ENCODE results near the gene TSPAN18.

The TSPAN18 gene

GRCh38 chr11:44763121-44763820 lies 36.5 kb downstream of the TSPAN18 start:
- TF ChIP-seq FOXP2 (optimal IDR thresholded peaks at IDR 0.05; ENCODE audit: control extremely low read depth, extremely low read length, insufficient read depth) (no peak), POLR2AphosphoS5 (IDR thresholded peaks at IDR 0.05; ENCODE audit: borderline replicate concordance, low read depth, low read length) (no peak), EZH2 (IDR thresholded peaks at IDR 0.05) (no peak)
- H3K4me3 ChIP-seq = no peak overlapping the region
- H3K9ac ChIP-seq (ENCODE audit: insufficient read length) = no peak overlapping the region
- H3K9me3 ChIP-seq (ENCODE audit: low read depth, low read length) = no peaks in the 10 kb centered on the region
- H3K36me3 ChIP-seq (ENCODE audit: insufficient read depth, low read length) = peaks cover under 1% of the 10 kb centered on the region; the same call in 1 of the 2 replicates
- DNase-seq (ENCODE audit: low read depth, low spot score) = no peak
- no peak overlapping the region for H3K27ac ChIP-seq

- no peak for DNase-seq (ENCODE audit: low read depth, low spot score)
- TF ChIP-seq POLR2AphosphoS5 (IDR thresholded peaks at IDR 0.05; ENCODE audit: borderline replicate concordance, low read depth, low read length) (no peak), FOXP2 (optimal IDR thresholded peaks at IDR 0.05; ENCODE audit: control extremely low read depth, extremely low read length, insufficient read depth) (no peak), EZH2 (IDR thresholded peaks at IDR 0.05) (no peak)
- no peak overlapping the region for H3K27ac ChIP-seq
- H3K4me3 ChIP-seq = no peak overlapping the region
- H3K36me3 ChIP-seq (ENCODE audit: insufficient read depth, low read length) = peaks cover 3% of the 10 kb centered on the region
- H3K9ac ChIP-seq (ENCODE audit: insufficient read length) = no peak overlapping the region
- no peaks in the 10 kb centered on the region for H3K9me3 ChIP-seq (ENCODE audit: low read depth, low read length)
These were observed 37.8 kb downstream of the TSPAN18 start for GRCh38 chr11:44764583-44764982.

- TF ChIP-seq FOXP2 (optimal IDR thresholded peaks at IDR 0.05; ENCODE audit: control extremely low read depth, extremely low read length, insufficient read depth) = no peak
- no peak for TF ChIP-seq EZH2 (IDR thresholded peaks at IDR 0.05)
- no peak for TF ChIP-seq POLR2AphosphoS5 (IDR thresholded peaks at IDR 0.05; ENCODE audit: borderline replicate concordance, low read depth, low read length)
- no peak for DNase-seq (ENCODE audit: low read depth, low spot score)
- no peak overlapping the region for H3K27ac ChIP-seq
- no peak overlapping the region for H3K4me3 ChIP-seq
- H3K9ac ChIP-seq (ENCODE audit: insufficient read length) = no peak overlapping the region
- peaks cover 3% of the 10 kb centered on the region for H3K36me3 ChIP-seq (ENCODE audit: insufficient read depth, low read length)
- no peaks in the 10 kb centered on the region for H3K9me3 ChIP-seq (ENCODE audit: low read depth, low read length)
These were observed 38.3 kb downstream of the TSPAN18 start for GRCh38 chr11:44765026-44765595.

- DNase-seq (ENCODE audit: low read depth, low spot score) = no peak
- H3K27ac ChIP-seq = no peak overlapping the region
- no peak overlapping the region for H3K4me3 ChIP-seq
- peaks cover 3% of the 10 kb centered on the region for H3K36me3 ChIP-seq (ENCODE audit: insufficient read depth, low read length)
- TF ChIP-seq EZH2 (IDR thresholded peaks at IDR 0.05) = no peak
- no peak for TF ChIP-seq FOXP2 (optimal IDR thresholded peaks at IDR 0.05; ENCODE audit: control extremely low read depth, extremely low read length, insufficient read depth)
- TF ChIP-seq POLR2AphosphoS5 (IDR thresholded peaks at IDR 0.05; ENCODE audit: borderline replicate concordance, low read depth, low read length) = no peak
- H3K9me3 ChIP-seq (ENCODE audit: low read depth, low read length) = no peaks in the 10 kb centered on the region
- no peak overlapping the region for H3K9ac ChIP-seq (ENCODE audit: insufficient read length)
These were observed 38.9 kb downstream of the TSPAN18 start for GRCh38 chr11:44765676-44766075.

GRCh38 chr11:44766112-44766971 lies 39.6 kb downstream of the TSPAN18 start:
- H3K36me3 ChIP-seq (ENCODE audit: insufficient read depth, low read length) = peaks cover 3% of the 10 kb centered on the region
- H3K27ac ChIP-seq = peak overlapping the region; percentile 18; the same call in 1 of the 2 replicates
- no peak overlapping the region for H3K4me3 ChIP-seq
- TF ChIP-seq POLR2AphosphoS5 (IDR thresholded peaks at IDR 0.05; ENCODE audit: borderline replicate concordance, low read depth, low read length) (no peak), FOXP2 (optimal IDR thresholded peaks at IDR 0.05; ENCODE audit: control extremely low read depth, extremely low read length, insufficient read depth) (no peak), EZH2 (IDR thresholded peaks at IDR 0.05) (no peak)
- no peaks in the 10 kb centered on the region for H3K9me3 ChIP-seq (ENCODE audit: low read depth, low read length)
- H3K9ac ChIP-seq (ENCODE audit: insufficient read length) = no peak overlapping the region
- no peak for DNase-seq (ENCODE audit: low read depth, low spot score)

DNA sequence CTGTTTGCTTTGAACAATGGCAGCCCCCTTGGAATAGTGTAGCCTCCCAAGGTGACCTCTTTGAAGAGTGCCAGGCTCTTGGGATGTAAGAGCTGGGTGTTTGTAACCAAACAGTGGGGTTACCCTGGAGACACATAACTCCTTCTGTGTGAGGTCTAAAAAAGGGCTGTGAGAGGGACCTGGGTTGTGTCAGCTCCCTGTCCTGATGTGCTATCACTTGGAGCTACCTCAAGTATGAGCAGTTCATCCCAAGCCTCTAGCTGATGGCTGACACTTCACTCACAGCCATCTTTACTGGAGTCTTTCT lies 40.2 kb downstream of the TSPAN18 start:
- no peak for DNase-seq (ENCODE audit: low read depth, low spot score)
- TF ChIP-seq EZH2 (IDR thresholded peaks at IDR 0.05) (no peak), POLR2AphosphoS5 (IDR thresholded peaks at IDR 0.05; ENCODE audit: borderline replicate concordance, low read depth, low read length) (no peak), FOXP2 (optimal IDR thresholded peaks at IDR 0.05; ENCODE audit: control extremely low read depth, extremely low read length, insufficient read depth) (no peak)
- Histone ChIP-seq H3K36me3 (ENCODE audit: insufficient read depth, low read length) (peaks cover 3% of the 10 kb centered on the region), H3K27ac (no peak overlapping the region), H3K4me3 (no peak overlapping the region), H3K9ac (ENCODE audit: insufficient read length) (no peak overlapping the region), H3K9me3 (ENCODE audit: low read depth, low read length) (no peaks in the 10 kb centered on the region)

- no peak overlapping the region for H3K27ac ChIP-seq
- TF ChIP-seq EZH2 (IDR thresholded peaks at IDR 0.05) = no peak
- TF ChIP-seq FOXP2 (optimal IDR thresholded peaks at IDR 0.05; ENCODE audit: control extremely low read depth, extremely low read length, insufficient read depth) = no peak
- TF ChIP-seq POLR2AphosphoS5 (IDR thresholded peaks at IDR 0.05; ENCODE audit: borderline replicate concordance, low read depth, low read length) = no peak
- no peak for DNase-seq (ENCODE audit: low read depth, low spot score)
These were observed 40.7 kb downstream of the TSPAN18 start for GRCh38 chr11:44767421-44767820.

GRCh38 chr11:44770401-44770800 lies 43.6 kb downstream of the TSPAN18 start:
- TF ChIP-seq POLR2AphosphoS5 (IDR thresholded peaks at IDR 0.05; ENCODE audit: borderline replicate concordance, low read depth, low read length) (no peak), EZH2 (IDR thresholded peaks at IDR 0.05) (no peak), FOXP2 (optimal IDR thresholded peaks at IDR 0.05; ENCODE audit: control extremely low read depth, extremely low read length, insufficient read depth) (no peak)
- H3K9me3 ChIP-seq (ENCODE audit: low read depth, low read length) = no peaks in the 10 kb centered on the region

More at GRCh38 chr11:44767421-44767820, 40.7 kb downstream of the TSPAN18 start:
- Histone ChIP-seq H3K9me3 (ENCODE audit: low read depth, low read length) (no peaks in the 10 kb centered on the region), H3K4me3 (no peak overlapping the region), H3K36me3 (ENCODE audit: insufficient read depth, low read length) (peaks cover 3% of the 10 kb centered on the region), H3K9ac (ENCODE audit: insufficient read length) (no peak overlapping the region)

More at GRCh38 chr11:44770401-44770800, 43.6 kb downstream of the TSPAN18 start:
- Histone ChIP-seq H3K4me3 (no peak overlapping the region), H3K9ac (ENCODE audit: insufficient read length) (no peak overlapping the region), H3K27ac (no peak overlapping the region), H3K36me3 (ENCODE audit: insufficient read depth, low read length) (peaks cover 3% of the 10 kb centered on the region)
- no peak for DNase-seq (ENCODE audit: low read depth, low spot score)

All from SK-N-MC (cell line).